Right hindlimb (tissue), 1 donor: ENCODE results near the gene VWDE.

Experiments used
- DNase-seq: peaks from one replicate; pipeline ENCODE4 v3.0.0-alpha.2; 2018

Gene VWDE

DNA sequence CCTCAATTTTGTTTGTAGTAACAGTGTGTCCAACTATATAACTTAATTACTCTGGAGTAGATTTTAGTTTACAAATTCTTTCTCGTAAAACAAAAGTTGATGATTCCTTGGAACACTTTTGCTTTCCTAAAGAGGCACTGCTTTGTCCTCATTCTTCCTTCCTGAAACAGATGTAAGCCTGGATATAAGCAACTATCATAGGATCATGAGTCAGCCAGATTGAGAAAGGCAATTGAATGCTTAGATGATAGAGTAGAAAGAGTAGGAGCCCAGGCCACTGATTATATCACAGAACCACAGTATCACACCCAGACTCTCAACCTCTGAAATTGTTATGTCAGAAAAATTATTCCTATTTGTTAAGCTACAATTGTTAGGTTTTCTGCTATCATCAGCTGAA is 122.6 kb downstream of the VWDE start:
- no peak for DNase-seq
